ENCODE data around the gene MDFI.

MDFI gene

GRCh38 chr6:41690541-41691330 lies 52.5 kb downstream of the MDFI start:
- DNase-seq = no peak

GRCh38 chr6:41691426-41692079 lies 53.3 kb downstream of the MDFI start:
- DNase-seq = no peak

- no peak for DNase-seq
Measured at GRCh38 chr6:41692080-41692675, 53.9 kb downstream of the MDFI start.

GRCh38 chr6:41692730-41693129 lies 54.5 kb downstream of the MDFI start:
- no peak for DNase-seq

GRCh38 chr6:41693281-41694240 lies 55.3 kb downstream of the MDFI start:
- DNase-seq = no peak

- DNase-seq = no peak
Measured at GRCh38 chr6:41694815-41695526, 56.7 kb downstream of the MDFI start.

GRCh38 chr6:41695825-41696224 lies 57.6 kb downstream of the MDFI start:
- DNase-seq = no peak

- DNase-seq = no peak
Measured at GRCh38 chr6:41696788-41697187, 58.5 kb downstream of the MDFI start.

- DNase-seq = no peak
Measured at GRCh38 chr6:41697861-41698781, 59.9 kb downstream of the MDFI start.

- DNase-seq = no peak
Measured at GRCh38 chr6:41699063-41699462, 60.8 kb downstream of the MDFI start.

GRCh38 chr6:41700463-41701347 lies 62.4 kb downstream of the MDFI start:
- DNase-seq = no peak

- no peak for DNase-seq
Measured at GRCh38 chr6:41702089-41702745, 63.9 kb downstream of the MDFI start.

GRCh38 chr6:41702771-41703494 lies 64.7 kb downstream of the MDFI start:
- no peak for DNase-seq

Measured in T-helper 9 cell (primary cell).